ENCODE measurements around the gene ZFP1.

DNA sequence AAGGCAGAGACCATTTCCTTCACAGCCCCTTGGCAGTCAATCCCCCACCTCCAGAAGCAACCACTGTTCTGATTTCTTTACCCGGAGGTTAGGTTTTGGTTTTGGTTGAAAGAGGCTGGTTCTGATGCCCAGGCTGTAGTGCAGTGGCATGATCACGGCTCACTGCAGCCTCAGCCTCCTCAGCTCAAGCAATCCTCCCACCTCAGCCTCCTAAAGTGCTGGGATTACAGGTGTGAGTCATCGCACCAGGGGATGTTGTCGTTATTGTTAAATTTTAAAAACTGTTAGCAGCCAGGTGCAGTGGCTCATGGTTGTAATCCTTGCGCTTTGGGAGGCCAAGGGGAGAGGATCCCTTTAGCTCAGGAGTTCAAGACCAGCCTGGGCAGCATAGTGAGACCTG is 61.6 kb downstream of the ZFP1 start:
- TF ChIP-seq POLR2AphosphoS5 (IDR thresholded peaks at IDR 0.05; ENCODE audit: borderline replicate concordance, low read depth, low read length) (no peak), EZH2 (IDR thresholded peaks at IDR 0.05) (no peak), FOXP2 (optimal IDR thresholded peaks at IDR 0.05; ENCODE audit: control extremely low read depth, extremely low read length, insufficient read depth) (no peak)
